Aorta (tissue), 5 donors: ENCODE data around the gene AGPAT3. TPM values are rescaled to one million over a fixed set of nuclear protein-coding genes. Genes with fewer than 3 reads are reported as not detected.

ENCODE experiments used
- ATAC-seq: fragments of 200-7000 bp; cut with Tn5 transposase; one replicate; pipeline ENCODE4 v1.9.1; 2022; ENCODE audit warnings: moderate library complexity; ENCODE audit not compliant: low FRiP score
- DNase-seq, 2 donors: peaks; one replicate each; pipeline ENCODE4 v3.0.0-alpha.2; 2020
- H3K27ac ChIP-seq, 2 donors: one replicate each; pipeline ENCODE4 v1.5.1; 2013; ENCODE audit warnings: low read length in 2 of 2, mild to moderate bottlenecking in 2 of 2, moderate library complexity in 2 of 2, control low read depth in 1 of 2, inconsistent platforms in 1 of 2, low read depth in 1 of 2
- H3K27me3 ChIP-seq, 2 donors: one replicate each; pipeline ENCODE4 v1.6.1; 2013; ENCODE audit warnings: control low read depth in 1 of 2, low read length in 1 of 2, mild to moderate bottlenecking in 1 of 2, moderate library complexity in 1 of 2; ENCODE audit not compliant: insufficient read depth in 2 of 2, control insufficient read depth in 1 of 2
- H3K36me3 ChIP-seq, 2 donors: one replicate each; pipeline ENCODE4 v1.6.1; 2013; ENCODE audit warnings: control low read depth in 1 of 2, low read length in 1 of 2, mild to moderate bottlenecking in 1 of 2; ENCODE audit not compliant: insufficient read depth in 2 of 2, control insufficient read depth in 1 of 2
- H3K4me1 ChIP-seq, 2 donors: one replicate each; pipeline ENCODE4 v1.6.1; 2013; ENCODE audit warnings: low read length in 2 of 2, control low read depth in 1 of 2, mild to moderate bottlenecking in 1 of 2, moderate library complexity in 1 of 2; ENCODE audit not compliant: insufficient read depth in 2 of 2, control insufficient read depth in 1 of 2
- H3K4me3 ChIP-seq, 2 donors: one replicate each; pipeline ENCODE4 v1.5.1; 2013; ENCODE audit warnings: low read length in 2 of 2, control low read depth in 1 of 2, mild to moderate bottlenecking in 1 of 2
- H3K9me3 ChIP-seq: one replicate; pipeline ENCODE4 v1.6.1; 2013; ENCODE audit warnings: mild to moderate bottlenecking, low read length; ENCODE audit not compliant: control insufficient read depth
- WGBS, 2 donors: extraction: QIAGEN DNeasy Blood & Tissue Kit; methylation state at CpG; one replicate each; pipeline ENCODE4 v1.1.7; 2013; 5-methylcytosine and 5-hydroxymethylcytosine counted together
- intact Hi-C, 2 donors: fragments of 100-400 bp; cut with DNase I; formaldehyde crosslinking; loops; one replicate each; pipeline versions ENCODE4 v1.14.2 to v1.15.0; 2022
- polyA plus RNA-seq, 2 donors: library from polyadenylated mRNA; stranded (reverse); fragments of 200-250 nt; gene quantifications; one replicate each; pipeline ENCODE4 v1.2.3, GENCODE V29; 2013
- total RNA-seq, 2 donors: library from RNA; stranded (reverse); fragmentation: NEBNext Ultra II Directional; extraction: Animal tissue kit (Norgen Biotek cat#: 25700); gene quantifications; one replicate each; pipeline ENCODE4 v1.2.1, GENCODE V29; 2021
- donor health status: healthy with polysubstance abuse.
- donor health status: Bipolar disorder and iron deficiency.
- donor health status: DM: no; HTN: no; CAD: no.
- donor health status: DM: no; HTN: no; CAD: no.
- donor health status: DM: yes; HTN: yes; CAD: no.

The AGPAT3 gene
- total and polyA plus RNA-seq, 4 donors: 8.3 to 45.5 (median 23.7) TPM

GRCh38 chr21:43917515-43918384 is 52.7 kb downstream of the AGPAT3 start:
- intact Hi-C loops: no loop called here
- Histone ChIP-seq H3K36me3 (no peaks in the 10 kb centered on the region), H3K27ac (no peak overlapping the region), H3K27me3 (no peaks in the 10 kb centered on the region), H3K9me3 (peaks cover under 1% of the 10 kb centered on the region), H3K4me1 (no peaks in the 10 kb centered on the region), H3K4me3 (no peak overlapping the region)
- WGBS, 2 donors: 86 to 90% methylated on average over 12 of the region's 12 CpGs
- peak; percentile 8 to 41 for DNase-seq
- ATAC-seq: no peak

GRCh38 chr21:43918385-43918947 is 53.4 kb downstream of the AGPAT3 start:
- Histone ChIP-seq H3K36me3 (no peaks in the 10 kb centered on the region), H3K9me3 (no peaks in the 10 kb centered on the region), H3K27ac (no peak overlapping the region), H3K4me1 (no peaks in the 10 kb centered on the region), H3K27me3 (no peaks in the 10 kb centered on the region), H3K4me3 (no peak overlapping the region)
- ATAC-seq (no peak), DNase-seq (peak; percentile 24 to 31)
- intact Hi-C loops: no loop called here
- WGBS, 2 donors: 94 to 96% methylated on average over 9 of the region's 9 CpGs

DNA sequence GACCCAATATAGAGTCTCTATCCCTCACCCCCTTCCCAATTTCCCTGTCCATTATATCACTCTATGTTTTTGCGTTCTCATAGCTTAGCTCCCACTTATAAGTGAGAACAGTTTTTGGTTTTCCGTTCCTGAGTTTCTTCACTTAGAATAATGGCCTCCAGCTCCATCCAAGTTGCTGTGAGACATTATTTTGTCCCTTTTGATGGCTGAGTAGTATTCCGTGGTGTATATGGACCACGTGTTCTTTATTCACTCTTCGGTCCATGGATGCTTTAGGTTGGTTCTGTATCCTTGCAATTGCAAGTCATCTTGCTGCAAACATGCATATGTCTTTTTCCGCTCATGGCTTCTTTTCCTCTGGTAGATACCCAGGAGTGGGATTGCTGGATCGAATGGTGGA is 54.3 kb downstream of the AGPAT3 start:
- ATAC-seq: no peak
- no peaks in the 10 kb centered on the region for H3K4me1 ChIP-seq
- WGBS, 2 donors: 97 to 98% methylated on average over 7 of the region's 7 CpGs
- H3K4me3 ChIP-seq: no peak overlapping the region
- no peak overlapping the region for H3K27ac ChIP-seq
- intact Hi-C loops: no loop called here
- no peaks in the 10 kb centered on the region for H3K36me3 ChIP-seq
- no peaks in the 10 kb centered on the region for H3K9me3 ChIP-seq
- H3K27me3 ChIP-seq: no peaks in the 10 kb centered on the region
- no peak for DNase-seq

- H3K4me3 ChIP-seq: no peak overlapping the region
- no peaks in the 10 kb centered on the region for H3K4me1 ChIP-seq
- no peaks in the 10 kb centered on the region for H3K9me3 ChIP-seq
- ATAC-seq: no peak
- 81 to 85% methylated on average over 23 to 25 of the region's 25 CpGs for WGBS, 2 donors
- intact Hi-C loops: no loop called here
- no peak overlapping the region for H3K27ac ChIP-seq
- H3K27me3 ChIP-seq: no peaks in the 10 kb centered on the region
- peak; percentile 21 to 59 for DNase-seq
- no peaks in the 10 kb centered on the region for H3K36me3 ChIP-seq
Measured at GRCh38 chr21:43919871-43920801, 55.1 kb downstream of the AGPAT3 start.

DNA sequence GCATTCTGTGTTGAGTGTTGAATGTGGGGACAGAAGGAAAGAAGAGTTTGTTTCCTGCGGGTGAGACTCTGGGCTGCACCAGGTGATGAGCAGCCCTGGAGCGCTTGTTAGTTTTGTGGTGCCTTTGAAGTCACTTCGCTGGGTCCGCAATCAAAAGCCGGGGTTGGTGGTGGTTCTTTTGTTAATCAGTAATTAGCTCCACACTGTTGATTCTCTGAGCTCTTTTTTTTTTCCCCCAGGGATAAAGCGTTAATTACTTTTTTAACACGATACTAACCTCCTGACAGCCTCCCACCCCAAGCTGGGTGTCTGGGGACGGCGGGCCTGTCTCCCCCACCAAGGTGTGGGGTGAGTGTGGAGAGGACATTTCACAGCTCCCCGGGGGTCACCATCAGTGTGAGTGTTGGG is 56.6 kb downstream of the AGPAT3 start:
- no peak for ATAC-seq
- Histone ChIP-seq H3K36me3 (no peaks in the 10 kb centered on the region), H3K4me3 (no peak overlapping the region), H3K9me3 (no peaks in the 10 kb centered on the region), H3K4me1 (no peaks in the 10 kb centered on the region), H3K27me3 (no peaks in the 10 kb centered on the region), H3K27ac (no peak overlapping the region)
- 89 to 90% methylated on average over 10 of the region's 10 CpGs for WGBS, 2 donors
- peak; percentile 4 to 17 for DNase-seq
- intact Hi-C loops: no loop called here

DNA sequence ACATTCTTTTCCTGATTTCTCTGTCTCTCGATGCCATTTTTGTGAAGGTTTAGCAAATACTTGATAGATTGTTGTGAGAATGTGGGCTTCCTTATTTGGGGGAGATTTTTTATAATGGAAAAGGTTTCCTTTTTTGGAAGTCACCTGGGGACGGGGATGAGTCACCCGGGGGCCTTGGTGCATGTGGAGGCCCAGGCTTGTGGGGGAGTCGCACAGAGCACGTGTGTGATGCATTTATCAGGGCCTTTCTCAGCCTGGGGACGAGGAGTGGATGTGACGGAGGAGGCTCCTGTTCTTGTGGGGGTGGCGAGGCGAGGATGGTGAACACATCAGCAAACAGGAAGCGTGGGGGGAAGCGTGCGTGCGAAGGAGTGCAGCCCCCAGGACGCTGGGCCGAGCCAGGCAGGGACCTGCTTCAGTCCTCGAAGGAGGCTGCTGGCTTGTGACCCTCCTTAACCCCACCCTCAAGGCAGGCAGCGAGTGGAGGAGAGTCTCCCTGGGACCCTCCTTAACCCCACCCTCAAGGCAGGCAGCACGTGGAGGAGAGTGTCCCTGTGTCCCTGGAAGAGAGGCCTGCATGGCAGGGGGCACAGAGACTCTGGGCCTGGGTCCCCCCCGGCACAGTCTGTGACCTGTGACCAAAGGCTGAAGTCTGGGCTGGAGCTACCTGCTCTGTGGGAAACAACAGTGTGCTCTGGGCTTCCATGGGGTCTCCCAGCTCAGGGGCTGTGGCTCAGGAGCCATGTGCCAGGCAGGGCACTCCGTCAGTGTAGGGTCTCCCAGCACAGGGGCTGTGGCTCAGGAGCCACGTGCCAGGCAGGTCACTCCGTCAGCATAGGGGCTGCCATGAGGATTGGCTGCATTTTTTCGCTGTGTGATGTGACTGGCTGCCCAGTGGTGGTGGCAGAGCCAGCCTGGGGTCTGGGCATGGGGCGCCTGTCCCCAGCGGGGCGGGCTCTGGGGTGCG is 57.2 kb downstream of the AGPAT3 start:
- no peaks in the 10 kb centered on the region for H3K27me3 ChIP-seq
- intact Hi-C loops: no loop called here
- H3K36me3 ChIP-seq: no peaks in the 10 kb centered on the region
- ATAC-seq: no peak
- H3K4me1 ChIP-seq: no peaks in the 10 kb centered on the region
- WGBS, 2 donors: 71 to 75% methylated on average over 27 of the region's 27 CpGs
- no peak overlapping the region for H3K27ac ChIP-seq
- no peak for DNase-seq
- H3K9me3 ChIP-seq: no peaks in the 10 kb centered on the region
- no peak overlapping the region for H3K4me3 ChIP-seq

DNA sequence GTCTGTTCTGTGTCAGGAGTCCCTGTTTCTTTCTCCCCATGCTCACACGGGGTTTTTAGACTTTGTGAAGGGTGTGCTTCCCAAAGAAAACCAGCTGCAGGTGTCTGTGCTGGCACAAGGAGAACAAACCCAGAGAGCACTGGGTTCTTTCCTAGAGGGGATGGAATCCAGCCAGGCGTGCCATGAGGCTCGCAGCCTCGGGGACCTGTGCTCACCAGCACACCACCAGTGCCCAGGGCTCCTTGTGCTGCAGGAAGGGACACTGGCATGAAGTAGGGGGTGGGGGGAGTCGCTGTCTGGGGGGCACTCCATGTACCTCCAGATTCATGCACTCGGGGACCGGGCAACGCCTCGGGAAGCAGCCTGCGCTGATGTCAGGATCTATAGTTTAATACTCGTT is 57.9 kb downstream of the AGPAT3 start:
- ATAC-seq (no peak), DNase-seq (no peak)
- Histone ChIP-seq H3K4me3 (no peak overlapping the region), H3K9me3 (no peaks in the 10 kb centered on the region), H3K27me3 (no peaks in the 10 kb centered on the region), H3K36me3 (no peaks in the 10 kb centered on the region), H3K27ac (no peak overlapping the region), H3K4me1 (no peaks in the 10 kb centered on the region)
- 44 to 54% methylated on average over 11 of the region's 11 CpGs for WGBS, 2 donors
- intact Hi-C loops: no loop called here

DNA sequence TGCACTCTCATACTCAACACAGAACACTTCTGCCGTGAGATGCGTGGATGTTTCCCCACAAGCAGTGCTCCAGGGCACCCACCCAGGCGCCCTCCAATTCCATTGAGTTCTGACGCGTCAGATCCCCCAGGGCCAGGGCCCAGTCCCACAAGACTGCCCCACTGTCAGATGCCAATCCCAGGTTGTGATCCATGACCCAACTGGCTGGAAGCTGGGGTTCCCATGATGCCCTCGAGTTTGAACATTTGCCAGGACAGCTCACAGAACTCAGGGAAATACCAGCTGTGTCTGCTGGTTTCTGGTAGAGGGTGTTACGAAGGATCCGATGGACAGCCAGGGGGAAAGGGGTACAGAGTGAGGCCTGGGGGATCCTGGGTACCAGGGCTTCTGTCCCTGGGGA is 58.4 kb downstream of the AGPAT3 start:
- ATAC-seq (no peak), DNase-seq (no peak)
- H3K4me1 ChIP-seq: no peaks in the 10 kb centered on the region
- no peak overlapping the region for H3K27ac ChIP-seq
- 39 to 46% methylated on average over 8 of the region's 8 CpGs for WGBS, 2 donors
- no peaks in the 10 kb centered on the region for H3K9me3 ChIP-seq
- no peak overlapping the region for H3K4me3 ChIP-seq
- no peaks in the 10 kb centered on the region for H3K36me3 ChIP-seq
- intact Hi-C loops: no loop called here
- H3K27me3 ChIP-seq: no peaks in the 10 kb centered on the region
